ENCODE data around the gene PLA2G4F. TPM values are rescaled to one million over a fixed set of nuclear protein-coding genes. Genes with fewer than 3 reads are reported as not detected.

PLA2G4F gene
- total RNA-seq, 2 experiments from 2014 or later, result not detected

DNA sequence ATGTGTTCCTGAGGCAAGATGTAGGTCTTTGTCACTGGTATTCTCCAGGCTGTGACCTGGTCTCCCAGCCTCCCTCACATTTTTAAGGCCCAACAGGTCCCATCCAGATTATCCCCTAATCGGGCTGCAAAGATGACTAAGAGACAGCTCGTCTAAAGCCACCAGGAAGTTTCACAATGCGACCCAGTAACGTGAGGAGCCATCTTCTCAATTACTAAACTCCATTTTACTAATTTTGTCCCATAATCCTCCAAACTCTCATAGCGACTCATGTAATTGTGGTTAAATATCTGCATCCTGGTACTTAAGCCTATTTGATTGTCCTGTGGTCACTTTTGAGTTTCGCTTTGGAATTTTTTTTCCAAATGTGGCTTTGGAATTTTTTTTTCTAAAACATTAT, 8.7 kb upstream of the PLA2G4F start:
- ChIA-PET CTCF (no interaction called here), POLR2A (no interaction called here)
- no peak for ATAC-seq (ENCODE audit: poor library complexity)
- Histone ChIP-seq H3K9me3 (ENCODE audit: control insufficient read depth in 1 of 2, insufficient read depth in 1 of 2, low read length in 2 of 2) (no peaks in the 10 kb centered on the region), H3K27ac (ENCODE audit: low read depth in 1 of 2, low read length in 2 of 2) (no peak overlapping the region), H3K4me3 (ENCODE audit: low read length) (no peak overlapping the region), H3K27me3 (ENCODE audit: control insufficient read depth in 1 of 2, insufficient read depth in 2 of 2, low read length in 2 of 2) (no peaks in the 10 kb centered on the region), H3K36me3 (ENCODE audit: insufficient read depth, low read length) (peaks cover 96% of the 10 kb centered on the region), H3K4me1 (ENCODE audit: insufficient read depth, low read length) (no peaks in the 10 kb centered on the region)
- H3K9me3 Mint-ChIP-seq, result no peaks in the 10 kb centered on the region
- H3K27me3 Mint-ChIP-seq, result no peaks in the 10 kb centered on the region
- no peak overlapping the region for H3K4me3 Mint-ChIP-seq
- no peak for TF ChIP-seq CTCF (IDR thresholded peaks at IDR 0.05)
- peaks cover 98% of the 10 kb centered on the region for H3K36me3 Mint-ChIP-seq (ENCODE audit: low read depth)
- intact Hi-C loops (cut with DNase I, micrococcal nuclease), result no loop called here
- H3K4me1 Mint-ChIP-seq (ENCODE audit: low read depth), result no peaks in the 10 kb centered on the region
- no peak for DNase-seq
- H3K27ac Mint-ChIP-seq, result no peak overlapping the region

DNA sequence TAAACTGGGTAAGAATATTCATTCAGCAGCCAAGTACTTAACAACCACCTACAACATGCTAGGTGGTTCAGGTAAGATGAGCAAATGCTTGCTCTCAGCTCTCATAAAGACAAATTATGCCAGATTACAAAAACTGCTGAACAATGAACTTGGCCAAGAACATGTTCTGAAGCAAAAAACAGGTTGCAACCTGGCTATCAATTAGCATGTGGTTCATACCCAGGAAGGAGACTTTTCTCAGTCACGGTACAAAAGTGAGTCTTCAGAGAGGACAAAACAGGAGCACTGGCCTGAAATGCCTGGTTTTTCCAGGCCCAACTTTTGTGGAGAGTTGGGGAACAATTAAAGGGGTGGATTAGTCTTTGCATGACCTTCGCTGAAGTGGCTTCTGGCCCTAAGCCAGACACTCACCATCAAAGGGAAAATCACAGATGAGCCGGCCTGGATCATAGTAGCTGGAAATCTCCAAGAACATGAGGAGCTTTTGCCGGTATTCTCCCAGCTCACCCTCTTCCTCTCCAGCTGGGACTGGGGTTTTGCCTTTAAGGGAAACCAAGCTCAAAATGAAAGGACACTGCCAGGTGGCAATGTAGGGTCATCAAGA, 7.6 kb upstream of the PLA2G4F start:
- intact Hi-C loops (cut with DNase I, micrococcal nuclease), result no loop called here
- CTCF ChIA-PET, result no interaction called here

DNA sequence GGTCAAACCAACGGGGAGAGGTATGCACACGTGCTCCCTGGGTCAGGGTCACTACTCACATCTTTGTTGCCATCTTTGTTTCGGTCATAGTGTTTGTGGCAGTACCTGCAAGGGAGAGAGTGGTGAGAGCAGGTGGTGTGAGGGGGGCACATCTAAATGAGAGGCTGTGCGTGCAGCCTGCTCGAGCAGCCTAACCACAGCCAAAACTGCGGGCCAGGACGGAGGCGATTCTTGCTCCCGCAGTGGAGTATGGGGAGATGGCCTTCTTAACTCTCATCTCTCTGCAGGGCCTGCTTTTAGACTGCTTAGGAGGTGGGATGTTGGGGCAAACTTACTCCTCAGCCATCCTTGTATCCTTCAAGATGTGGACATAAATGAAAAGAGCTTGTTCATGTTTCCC, 6.9 kb upstream of the PLA2G4F start:
- H3K27ac Mint-ChIP-seq, result no peak overlapping the region

More for the DNA sequence above, 7.6 kb upstream of the PLA2G4F start:
- H3K27me3 ChIP-seq (ENCODE audit: control insufficient read depth in 1 of 2, insufficient read depth in 2 of 2, low read length in 2 of 2), result no peaks in the 10 kb centered on the region
- Mint-ChIP-seq H3K27me3 (no peaks in the 10 kb centered on the region), H3K4me1 (ENCODE audit: low read depth) (no peaks in the 10 kb centered on the region), H3K9me3 (no peaks in the 10 kb centered on the region), H3K27ac (no peak overlapping the region), H3K36me3 (ENCODE audit: low read depth) (peaks cover 94% of the 10 kb centered on the region), H3K4me3 (no peak overlapping the region)
- TF ChIP-seq CTCF (IDR thresholded peaks at IDR 0.05), result no peak
- H3K4me3 ChIP-seq (ENCODE audit: low read length), result no peak overlapping the region
- H3K9me3 ChIP-seq (ENCODE audit: control insufficient read depth in 1 of 2, insufficient read depth in 1 of 2, low read length in 2 of 2), result no peaks in the 10 kb centered on the region
- H3K4me1 ChIP-seq (ENCODE audit: insufficient read depth, low read length), result no peaks in the 10 kb centered on the region
- H3K27ac ChIP-seq (ENCODE audit: low read depth in 1 of 2, low read length in 2 of 2), result no peak overlapping the region
- no peak for DNase-seq
- H3K36me3 ChIP-seq (ENCODE audit: insufficient read depth, low read length), result peaks cover 97% of the 10 kb centered on the region
- POLR2A ChIA-PET, result no interaction called here
- no peak for ATAC-seq (ENCODE audit: poor library complexity)

More for the DNA sequence above, 6.9 kb upstream of the PLA2G4F start:
- ChIA-PET POLR2A (no interaction called here), CTCF (no interaction called here)
- no peak for DNase-seq
- no peaks in the 10 kb centered on the region for H3K27me3 ChIP-seq (ENCODE audit: control insufficient read depth in 1 of 2, insufficient read depth in 2 of 2, low read length in 2 of 2)
- Mint-ChIP-seq H3K4me3 (no peak overlapping the region), H3K36me3 (ENCODE audit: low read depth) (peaks cover 88% of the 10 kb centered on the region), H3K27me3 (no peaks in the 10 kb centered on the region), H3K9me3 (no peaks in the 10 kb centered on the region), H3K4me1 (ENCODE audit: low read depth) (no peaks in the 10 kb centered on the region)
- no peak overlapping the region for H3K4me3 ChIP-seq (ENCODE audit: low read length)
- H3K4me1 ChIP-seq (ENCODE audit: insufficient read depth, low read length), result no peaks in the 10 kb centered on the region
- intact Hi-C loops (cut with DNase I, micrococcal nuclease), result no loop called here
- H3K36me3 ChIP-seq (ENCODE audit: insufficient read depth, low read length), result peaks cover 91% of the 10 kb centered on the region
- no peak overlapping the region for H3K27ac ChIP-seq (ENCODE audit: low read depth in 1 of 2, low read length in 2 of 2)
- no peak for TF ChIP-seq CTCF (IDR thresholded peaks at IDR 0.05)
- no peaks in the 10 kb centered on the region for H3K9me3 ChIP-seq (ENCODE audit: control insufficient read depth in 1 of 2, insufficient read depth in 1 of 2, low read length in 2 of 2)
- no peak for ATAC-seq (ENCODE audit: poor library complexity)

Data from CD4-positive, alpha-beta T cell (primary cell).